SK-N-SH (cell line): Measurements from ENCODE around the gene LPXN.

ENCODE experiments used
- CTCF ChIP-seq: fragments of 200-600 bp; sonication (generic); IDR thresholded peaks from 2 replicates; pipeline ENCODE4 v1.6.1; 2017; ENCODE audit warnings: antibody characterized with exemption, mild to moderate bottlenecking, moderate library complexity
- ELF1 ChIP-seq: IDR thresholded peaks from 2 replicates; pipeline ENCODE4 v1.4.0; 2012
- GABPA ChIP-seq: IDR thresholded peaks from 2 replicates; pipeline ENCODE4 v1.4.0; 2012; ENCODE audit warnings: low read depth, mild to moderate bottlenecking
- MAX ChIP-seq: IDR thresholded peaks from 2 replicates; pipeline ENCODE4 v1.4.0; 2012; ENCODE audit warnings: low read depth
- MEF2A ChIP-seq: IDR thresholded peaks from 2 replicates; pipeline ENCODE4 v1.4.0; 2012; ENCODE audit warnings: low read depth, borderline replicate concordance
- RAD21 ChIP-seq: IDR thresholded peaks from 2 replicates; pipeline ENCODE4 v1.6.1; 2012; ENCODE audit warnings: mild to moderate bottlenecking, low read length
- RCOR1 ChIP-seq: fragments of 150-350 bp; IDR thresholded peaks from 2 replicates; pipeline ENCODE4 v1.6.1; 2017; ENCODE audit warnings: antibody characterized with exemption, low read length
- TAF1 ChIP-seq: IDR thresholded peaks from 2 replicates; pipeline ENCODE4 v1.6.1; 2012; ENCODE audit warnings: low read depth, mild to moderate bottlenecking, low read length, moderate library complexity, borderline replicate concordance
- TCF12 ChIP-seq: IDR thresholded peaks from 2 replicates; pipeline ENCODE4 v1.4.0; 2012
- USF1 ChIP-seq: IDR thresholded peaks from 2 replicates; pipeline ENCODE4 v1.4.0; 2012; ENCODE audit warnings: low read depth, borderline replicate concordance
- USF2 ChIP-seq: fragments of 150-350 bp; IDR thresholded peaks from 2 replicates; pipeline ENCODE4 v1.6.1; 2017; ENCODE audit warnings: antibody characterized with exemption, low read length, low read depth, borderline replicate concordance
- YY1 ChIP-seq: IDR thresholded peaks from 2 replicates; pipeline ENCODE4 v1.4.0; 2012; ENCODE audit warnings: low read depth, mild to moderate bottlenecking

- TF ChIP-seq MAX (no peak), USF2 (no peak), USF1 (no peak), CTCF (no peak), ELF1 (no peak), RCOR1 (no peak), MEF2A (no peak), TAF1 (no peak), TCF12 (no peak), YY1 (no peak), GABPA (no peak), RAD21 (no peak)
Measured at GRCh38 chr11:58562375-58562800, 13.3 kb downstream of the LPXN start.
